GM06990 (cell line): Measurements from ENCODE around the gene PCSK7.
A peak's percentile ranks its signal among the peaks of the same experiment; 100 is the strongest.
"Not testable (repeated sequence)": the region's sequence is repeated elsewhere in the genome, so short reads cannot be mapped to it uniquely, and the experiment has no call there.

Experiments used
- DNase-seq: peaks from one replicate; pipeline ENCODE4 v3.0.0-alpha.2; 2011; ENCODE audit not compliant: insufficient read length; ENCODE audit errors: extremely low read depth
- H3K27me3 ChIP-seq: replicated peaks from 2 replicates; pipeline ENCODE4 v1.6.0; 2011; ENCODE audit warnings: low read length; ENCODE audit not compliant: control insufficient read depth, insufficient read depth
- H3K36me3 ChIP-seq: 2 replicates; pipeline ENCODE4 v1.5.1; 2011; ENCODE audit warnings: low read length; ENCODE audit not compliant: control insufficient read depth, insufficient read depth
- H3K4me3 ChIP-seq: replicated peaks from 2 replicates; pipeline ENCODE4 v1.5.1; 2011; ENCODE audit warnings: low read depth, mild to moderate bottlenecking, control low read depth, low read length
- TF ChIP-seq, protein P1 (sequence below): IDR thresholded peaks from 2 replicates; pipeline ENCODE4 v1.5.1; 2011; ENCODE audit warnings: low read length, control low read depth, mild to moderate bottlenecking, inconsistent platforms; ENCODE audit not compliant: insufficient read depth, poor library complexity, severe bottlenecking

The PCSK7 gene

DNA sequence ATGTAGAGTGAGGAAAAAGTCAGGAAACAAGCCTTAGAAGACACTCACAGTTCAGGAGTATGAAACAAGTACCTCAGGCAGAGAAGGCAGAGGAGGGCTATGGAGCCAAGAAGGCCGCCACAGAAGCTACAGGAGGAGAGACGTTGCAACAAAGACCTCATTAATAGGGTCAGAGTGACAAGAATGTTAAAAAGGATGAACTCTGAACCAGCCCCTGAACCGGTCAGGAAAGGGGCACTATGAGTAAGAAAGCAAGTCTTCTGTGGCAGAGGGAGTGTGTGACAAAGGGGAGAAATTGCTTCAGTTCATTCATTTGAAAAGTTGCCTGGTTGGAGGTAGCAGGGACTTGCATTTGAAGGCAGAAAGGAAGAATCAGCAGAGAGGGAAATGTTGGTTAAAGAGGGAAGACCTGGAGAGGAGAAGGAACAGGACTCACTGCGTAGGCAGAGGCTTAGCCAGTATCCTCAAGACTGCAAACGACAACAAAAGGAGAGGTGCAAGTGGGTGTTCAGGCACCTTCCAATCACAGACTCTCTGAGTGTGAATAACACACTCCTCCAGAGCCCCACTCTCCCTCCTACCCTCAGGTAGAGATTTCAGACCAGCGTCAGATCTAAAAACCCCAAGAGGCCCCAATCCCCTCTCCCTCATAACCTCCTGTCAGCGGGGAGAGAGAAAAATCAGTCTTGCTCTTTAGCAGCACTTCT lies 17.3 kb downstream of the PCSK7 start:
- DNase-seq = no peak
- Histone ChIP-seq H3K4me3 (no peak overlapping the region), H3K27me3 (no peaks in the 10 kb centered on the region), H3K36me3 (peaks cover 30% of the 10 kb centered on the region)
- TF ChIP-seq, protein P1, sequence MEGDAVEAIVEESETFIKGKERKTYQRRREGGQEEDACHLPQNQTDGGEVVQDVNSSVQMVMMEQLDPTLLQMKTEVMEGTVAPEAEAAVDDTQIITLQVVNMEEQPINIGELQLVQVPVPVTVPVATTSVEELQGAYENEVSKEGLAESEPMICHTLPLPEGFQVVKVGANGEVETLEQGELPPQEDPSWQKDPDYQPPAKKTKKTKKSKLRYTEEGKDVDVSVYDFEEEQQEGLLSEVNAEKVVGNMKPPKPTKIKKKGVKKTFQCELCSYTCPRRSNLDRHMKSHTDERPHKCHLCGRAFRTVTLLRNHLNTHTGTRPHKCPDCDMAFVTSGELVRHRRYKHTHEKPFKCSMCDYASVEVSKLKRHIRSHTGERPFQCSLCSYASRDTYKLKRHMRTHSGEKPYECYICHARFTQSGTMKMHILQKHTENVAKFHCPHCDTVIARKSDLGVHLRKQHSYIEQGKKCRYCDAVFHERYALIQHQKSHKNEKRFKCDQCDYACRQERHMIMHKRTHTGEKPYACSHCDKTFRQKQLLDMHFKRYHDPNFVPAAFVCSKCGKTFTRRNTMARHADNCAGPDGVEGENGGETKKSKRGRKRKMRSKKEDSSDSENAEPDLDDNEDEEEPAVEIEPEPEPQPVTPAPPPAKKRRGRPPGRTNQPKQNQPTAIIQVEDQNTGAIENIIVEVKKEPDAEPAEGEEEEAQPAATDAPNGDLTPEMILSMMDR = no peak

DNA sequence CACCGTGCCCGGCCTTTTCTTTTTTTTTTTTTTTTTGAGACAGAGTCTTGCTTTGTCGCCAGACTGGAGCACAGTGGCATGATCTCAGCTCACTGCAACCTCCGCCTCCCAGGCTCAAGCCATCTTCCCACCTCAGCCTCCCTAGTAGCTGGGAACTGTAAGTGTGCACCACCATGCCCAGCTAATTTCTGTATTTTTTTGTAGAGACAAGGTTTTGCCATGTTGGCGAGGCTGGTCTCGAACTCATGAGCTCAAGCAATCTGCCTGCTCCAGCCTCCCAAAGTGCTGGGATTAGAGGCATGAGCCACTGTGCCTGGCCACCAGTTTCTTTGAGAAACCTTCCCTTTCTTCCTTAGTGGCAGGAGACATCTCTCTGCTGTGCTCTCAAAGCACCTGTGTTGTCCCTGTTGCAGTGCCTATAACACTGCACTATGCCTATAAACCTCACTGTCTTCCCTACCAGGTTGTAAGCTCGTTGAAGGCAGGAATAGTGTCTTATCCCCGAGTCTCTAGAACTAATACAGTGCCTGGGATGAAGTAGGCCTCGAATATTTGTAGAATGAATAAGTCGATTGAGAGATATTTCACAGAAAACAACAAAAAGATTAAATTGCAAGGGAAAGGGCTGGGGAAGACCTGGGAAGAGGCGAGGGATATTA lies 19.0 kb downstream of the PCSK7 start:
- H3K36me3 ChIP-seq = peaks cover 21% of the 10 kb centered on the region
- TF ChIP-seq, protein P1 = no peak
- H3K27me3 ChIP-seq = no peaks in the 10 kb centered on the region
- H3K4me3 ChIP-seq = no peak overlapping the region
- no peak for DNase-seq

DNA sequence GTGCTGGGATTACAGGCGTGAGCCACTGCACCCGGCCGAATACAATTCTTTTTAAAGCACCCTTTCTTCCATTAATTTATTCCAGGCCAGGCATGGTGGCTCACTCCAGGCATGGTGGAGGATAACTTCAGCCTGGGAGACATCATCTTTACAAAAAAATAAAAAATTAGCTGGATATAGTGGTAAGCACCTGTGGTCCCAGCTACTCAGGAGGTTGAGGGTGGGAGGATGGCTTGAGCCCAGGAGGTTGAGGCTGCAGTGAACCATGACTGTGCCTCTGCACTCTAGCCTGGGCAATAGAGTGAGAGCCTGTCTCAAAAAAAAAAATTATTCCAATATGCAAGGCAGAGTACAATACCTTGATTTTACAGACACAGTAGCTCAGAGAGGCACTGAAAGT lies 21.3 kb downstream of the PCSK7 start:
- DNase-seq = no peak
- TF ChIP-seq, protein P1 = no peak
- H3K27me3 ChIP-seq = no peaks in the 10 kb centered on the region
- peaks cover 8% of the 10 kb centered on the region for H3K36me3 ChIP-seq
- no peak overlapping the region for H3K4me3 ChIP-seq

DNA sequence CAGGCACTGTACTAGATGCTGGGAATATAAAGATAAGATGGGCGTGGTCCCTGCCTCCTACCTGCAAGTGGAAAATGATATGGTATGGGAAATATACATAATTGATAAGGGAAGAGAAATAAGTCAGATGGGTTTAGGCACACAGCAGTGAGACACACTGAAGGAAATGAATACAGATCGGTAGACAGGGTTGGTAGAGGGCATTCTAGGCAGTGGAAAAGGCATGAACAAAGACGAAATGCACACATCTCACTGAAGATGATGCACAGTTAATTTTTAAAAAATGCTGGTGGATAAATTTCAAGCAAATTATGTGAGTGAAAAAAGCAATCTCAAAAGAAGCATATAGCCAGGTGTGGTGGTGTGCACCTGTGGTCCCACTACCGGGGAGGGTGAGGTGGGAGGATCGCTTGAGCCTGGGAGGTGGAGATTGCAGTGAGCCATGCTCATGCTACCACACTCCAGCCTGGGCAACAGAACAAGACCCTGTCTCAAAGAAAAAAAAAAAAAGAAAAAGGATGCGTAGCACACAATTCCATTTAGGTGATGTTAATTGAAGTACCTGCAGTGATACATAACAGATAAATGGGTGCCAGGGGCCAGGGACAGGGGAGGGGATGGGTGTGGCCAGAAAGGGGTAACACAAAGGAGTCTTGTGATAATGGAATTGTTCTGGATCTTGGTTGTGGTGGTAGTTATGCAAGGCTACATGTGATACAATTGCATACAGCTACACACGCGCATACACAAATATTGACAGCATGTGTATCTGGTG lies 22.3 kb downstream of the PCSK7 start:
- peaks cover 11% of the 10 kb centered on the region for H3K36me3 ChIP-seq
- DNase-seq, H3K4me3 ChIP-seq, H3K27me3 ChIP-seq: not testable (repeated sequence)

DNA sequence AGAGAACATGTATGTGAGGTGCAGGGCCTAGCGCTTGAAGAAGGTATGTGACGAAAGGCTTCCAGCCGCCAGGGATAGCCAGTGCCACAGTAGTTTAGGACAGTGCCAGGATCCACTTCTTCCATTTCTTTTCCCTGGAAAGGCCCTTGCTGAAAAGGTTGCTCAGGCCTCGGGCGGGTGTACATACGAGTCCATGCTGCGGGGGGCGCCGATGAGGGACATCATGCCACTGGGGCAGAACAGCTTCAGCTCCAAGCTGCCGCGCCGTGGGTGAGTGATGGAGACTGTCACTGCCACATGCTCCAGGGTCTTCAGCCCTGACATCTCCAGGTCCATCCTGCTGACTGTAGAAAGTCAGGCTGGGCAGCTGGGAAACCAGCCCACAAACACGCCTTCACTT lies 23.2 kb downstream of the PCSK7 start:
- TF ChIP-seq, protein P1 = peak; percentile 8
- not testable (repeated sequence) for DNase-seq, H3K27me3 ChIP-seq, H3K4me3 ChIP-seq
- peaks cover 15% of the 10 kb centered on the region for H3K36me3 ChIP-seq

DNA sequence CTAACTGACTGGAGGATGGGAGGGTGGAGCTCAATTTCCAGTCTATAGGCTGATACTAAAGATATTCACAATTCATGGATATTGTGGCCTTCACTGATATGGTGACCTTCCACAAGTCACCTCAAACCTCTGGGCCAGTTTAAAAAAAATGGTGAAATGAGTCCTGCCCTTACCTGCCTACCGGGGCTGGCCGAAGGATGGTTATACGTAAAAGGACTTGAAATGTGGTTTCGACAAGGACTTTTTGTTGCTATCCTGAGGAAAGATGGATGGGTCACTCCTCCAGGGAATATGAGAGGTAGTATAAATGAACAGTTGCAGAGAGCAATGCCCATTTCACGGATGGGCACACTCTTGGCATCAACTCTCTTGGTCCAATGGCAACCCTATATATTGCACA lies 24.4 kb downstream of the PCSK7 start:
- peaks cover 13% of the 10 kb centered on the region for H3K36me3 ChIP-seq
- H3K27me3 ChIP-seq, DNase-seq, H3K4me3 ChIP-seq: not testable (repeated sequence)

DNA sequence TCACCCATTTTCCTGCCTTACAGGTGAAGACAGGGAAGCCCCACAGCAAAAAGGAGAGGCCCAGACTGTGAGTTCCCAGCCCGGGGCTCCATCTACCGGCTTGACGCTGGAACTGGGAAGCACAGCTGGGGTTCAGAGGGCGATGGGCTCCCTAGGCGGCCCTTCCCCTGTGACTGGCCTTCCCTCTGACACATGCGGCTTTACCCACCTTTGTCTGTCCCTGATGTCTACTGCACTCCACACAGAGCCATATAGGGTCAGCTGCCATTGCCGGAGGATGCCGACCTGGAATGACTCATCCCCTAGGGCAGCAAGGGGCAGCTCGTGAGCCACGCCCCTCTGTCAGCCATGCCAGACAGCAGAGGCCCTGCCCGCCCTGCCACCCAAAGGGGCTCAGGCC lies 25.0 kb downstream of the PCSK7 start:
- H3K36me3 ChIP-seq = peaks cover 13% of the 10 kb centered on the region
- H3K27me3 ChIP-seq, DNase-seq, H3K4me3 ChIP-seq: not testable (repeated sequence)

DNA sequence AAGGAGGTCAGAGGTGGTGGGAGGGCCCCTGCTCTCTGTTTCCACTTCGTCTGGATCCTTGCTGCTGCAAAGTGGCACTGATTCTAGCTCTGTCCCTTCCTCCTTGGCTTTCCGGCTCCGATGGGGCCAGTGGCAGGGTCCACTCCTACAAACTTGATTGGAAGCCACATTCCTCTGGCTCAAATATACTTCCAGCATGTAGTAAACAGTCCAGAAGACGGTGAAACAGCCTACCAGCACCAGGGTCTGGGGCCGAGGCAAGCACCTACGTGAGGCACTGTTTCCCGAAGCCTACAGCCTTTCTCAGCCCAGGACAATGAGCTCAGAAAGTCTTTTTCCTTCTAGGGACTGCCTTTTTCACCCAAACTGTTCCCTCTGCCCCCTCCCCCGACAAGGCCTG lies 25.8 kb downstream of the PCSK7 start:
- not testable (repeated sequence) for DNase-seq, H3K27me3 ChIP-seq, H3K4me3 ChIP-seq
- peaks cover 13% of the 10 kb centered on the region for H3K36me3 ChIP-seq
